ENCODE measurements around the gene ADAMTS4.

DNA sequence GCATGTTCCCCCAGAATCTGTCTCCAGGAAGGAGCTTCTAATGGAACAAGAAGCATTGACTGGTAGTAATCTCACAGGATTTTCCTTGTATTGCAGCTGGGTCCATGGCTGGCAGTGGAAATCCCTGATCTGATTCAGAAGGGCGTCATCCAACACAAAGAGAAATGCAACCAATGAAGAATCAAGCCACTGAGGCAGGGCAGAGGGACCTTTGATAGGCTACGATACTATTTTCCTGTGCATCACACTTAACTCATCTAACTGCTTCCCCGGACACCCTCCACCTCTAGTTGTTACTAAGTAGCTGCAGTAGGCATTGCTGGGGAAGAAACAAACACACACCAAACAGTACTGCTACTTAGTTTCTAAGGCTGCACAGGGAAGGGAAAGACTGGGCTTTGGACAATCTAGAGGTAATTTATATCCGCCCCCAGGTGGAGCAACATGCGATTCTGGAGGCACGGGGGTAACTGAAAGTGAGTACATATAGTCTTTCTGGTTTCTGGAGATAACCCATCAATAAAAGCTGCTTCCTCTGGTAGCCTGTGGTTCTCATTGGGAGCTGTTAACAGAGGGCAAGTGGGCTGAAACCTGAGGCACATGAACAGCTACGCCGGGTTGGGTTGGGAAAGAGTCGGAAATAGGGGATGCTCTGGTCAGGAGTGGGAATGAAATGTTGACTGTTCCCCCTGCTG, 40.4 kb downstream of the ADAMTS4 start:
- TF ChIP-seq, protein P1, sequence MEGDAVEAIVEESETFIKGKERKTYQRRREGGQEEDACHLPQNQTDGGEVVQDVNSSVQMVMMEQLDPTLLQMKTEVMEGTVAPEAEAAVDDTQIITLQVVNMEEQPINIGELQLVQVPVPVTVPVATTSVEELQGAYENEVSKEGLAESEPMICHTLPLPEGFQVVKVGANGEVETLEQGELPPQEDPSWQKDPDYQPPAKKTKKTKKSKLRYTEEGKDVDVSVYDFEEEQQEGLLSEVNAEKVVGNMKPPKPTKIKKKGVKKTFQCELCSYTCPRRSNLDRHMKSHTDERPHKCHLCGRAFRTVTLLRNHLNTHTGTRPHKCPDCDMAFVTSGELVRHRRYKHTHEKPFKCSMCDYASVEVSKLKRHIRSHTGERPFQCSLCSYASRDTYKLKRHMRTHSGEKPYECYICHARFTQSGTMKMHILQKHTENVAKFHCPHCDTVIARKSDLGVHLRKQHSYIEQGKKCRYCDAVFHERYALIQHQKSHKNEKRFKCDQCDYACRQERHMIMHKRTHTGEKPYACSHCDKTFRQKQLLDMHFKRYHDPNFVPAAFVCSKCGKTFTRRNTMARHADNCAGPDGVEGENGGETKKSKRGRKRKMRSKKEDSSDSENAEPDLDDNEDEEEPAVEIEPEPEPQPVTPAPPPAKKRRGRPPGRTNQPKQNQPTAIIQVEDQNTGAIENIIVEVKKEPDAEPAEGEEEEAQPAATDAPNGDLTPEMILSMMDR (IDR thresholded peaks at IDR 0.05), result no peak
- TF ChIP-seq EP300 (IDR thresholded peaks at IDR 0.05), result no peak
- no peak for TF ChIP-seq POLR2AphosphoS5 (IDR thresholded peaks at IDR 0.05)
